Sigmoid colon (tissue), 7 donors: Measurements from ENCODE around the gene CNTROB. TPM values are rescaled to one million over a fixed set of nuclear protein-coding genes. Genes with fewer than 3 reads are reported as not detected.

Experiments
- DNase-seq: peaks from one replicate; pipeline ENCODE4 v3.0.0-alpha.2; 2019
- H3K27ac ChIP-seq, 4 donors: fragments of 200-600 bp; sonication (generic); one replicate each; pipeline ENCODE4 v1.5.1; 2016 to 2019; ENCODE audit warnings: mild to moderate bottlenecking in 1 of 4
- H3K27me3 ChIP-seq, 3 donors: fragments of 200-600 bp; sonication (generic); one replicate each; pipeline ENCODE4 v1.5.1; 2019; ENCODE audit warnings: mild to moderate bottlenecking in 1 of 3
- H3K36me3 ChIP-seq, 4 donors: fragments of 200-600 bp; sonication (generic); one replicate each; pipeline ENCODE4 v1.5.1; 2016 to 2019
- H3K4me1 ChIP-seq, 4 donors: fragments of 200-600 bp; sonication (generic); one replicate each; pipeline ENCODE4 v1.5.1; 2017 to 2019
- H3K4me3 ChIP-seq, 4 donors: fragments of 200-600 bp; sonication (generic); one replicate each; pipeline ENCODE4 v1.5.1; 2017 to 2019; ENCODE audit warnings: mild to moderate bottlenecking in 2 of 4, moderate library complexity in 1 of 4
- H3K9me3 ChIP-seq, 4 donors: fragments of 200-600 bp in 3 of 4; sonication (generic) in 3 of 4; one replicate each; pipeline versions ENCODE4 v1.5.1 to v1.6.1; 2013 to 2019
- EP300 ChIP-seq, 4 donors: sonication (generic); formaldehyde crosslinking; IDR thresholded peaks; one replicate each; pipeline ENCODE4 v1.6.1; 2017; ENCODE audit warnings: antibody characterized with exemption in 4 of 4
- POLR2A ChIP-seq, 2 donors: fragments of 450-650 bp; IDR thresholded peaks; one replicate each; pipeline ENCODE4 v1.6.1; 2016; ENCODE audit warnings: antibody characterized with exemption in 2 of 2, mild to moderate bottlenecking in 2 of 2, moderate library complexity in 2 of 2
- POLR2AphosphoS5 ChIP-seq, 4 donors: sonication (generic); formaldehyde crosslinking; IDR thresholded peaks; one replicate each; pipeline ENCODE4 v1.6.1; 2017; ENCODE audit warnings: antibody characterized with exemption in 4 of 4
- WGBS, 2 donors: extraction: QIAGEN DNeasy Blood & Tissue Kit; methylation state at CpG; one replicate each; pipeline ENCODE4 v1.1.7; 2013; 5-methylcytosine and 5-hydroxymethylcytosine counted together
- intact Hi-C: fragments of 100-400 bp; cut with DNase I; formaldehyde crosslinking; loops from one replicate; pipeline ENCODE4 v1.15.1; 2023
- polyA plus RNA-seq, 3 donors: library from polyadenylated mRNA; stranded (reverse); fragments of 200-250 nt; gene quantifications; one replicate each; pipeline ENCODE4 v1.2.3, GENCODE V29; 2013
- total RNA-seq, 4 donors: library from RNA; depleted of rRNA; stranded (reverse); fragments of >200 nt; gene quantifications; one replicate each; pipeline ENCODE4 v1.1.0, GENCODE V29; 2016
- TF ChIP-seq, protein P1 (sequence below), 4 experiments: fragments of 450-650 bp in 3 of 4; fragments of 200-600 bp in 1 of 4; IDR thresholded peaks; one replicate each; pipeline ENCODE4 v1.5.1; 2016 to 2019; ENCODE audit warnings: antibody characterized with exemption in 4 of 4, mild to moderate bottlenecking in 3 of 4, moderate library complexity in 2 of 4
- donor health status: healthy with polysubstance abuse.
- donor health status: Bipolar disorder and iron deficiency.
- donor health status: healthy.

The CNTROB gene
- total and polyA plus RNA-seq, 7 donors, result 11.8 to 40.4 (median 20.6) TPM

DNA sequence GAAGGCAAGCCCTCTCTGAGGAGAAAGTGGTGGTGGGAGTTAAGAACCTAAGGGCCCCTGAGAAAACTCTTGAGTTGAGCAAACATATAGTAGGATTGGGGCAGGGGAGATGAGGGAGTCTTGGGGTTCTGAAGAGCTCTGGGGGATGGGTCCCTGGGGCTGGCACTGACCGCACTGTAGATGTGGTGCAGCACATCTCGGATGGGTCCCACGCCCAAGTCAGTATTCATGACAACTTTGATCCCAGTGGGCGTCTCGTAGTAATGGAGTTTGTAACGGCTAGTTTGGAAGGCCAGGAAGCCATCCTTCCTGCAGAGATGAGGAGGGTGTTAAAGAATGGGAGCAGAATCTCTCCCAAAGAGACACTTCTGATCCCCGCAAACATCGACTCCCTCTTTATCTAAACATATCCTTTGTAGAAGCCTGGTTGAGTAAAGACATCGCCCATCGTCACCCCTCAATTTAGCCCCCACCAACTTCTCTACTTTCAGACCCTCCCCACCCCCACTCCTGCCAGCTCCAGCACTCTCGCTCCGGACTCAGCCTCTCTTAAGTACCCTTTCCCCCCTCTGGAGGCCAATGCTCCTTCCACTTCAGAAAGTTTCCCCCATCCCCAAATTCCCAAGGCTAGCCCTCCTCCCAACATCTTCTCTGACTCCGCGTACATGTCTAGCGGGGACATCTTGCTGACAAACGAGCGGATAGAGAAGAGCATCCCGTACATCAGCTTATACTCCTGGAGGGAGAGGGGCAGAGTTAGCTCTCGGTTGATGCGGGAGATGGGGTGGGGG lies 970 bp upstream of the CNTROB start:
- Histone ChIP-seq H3K27ac (peak overlapping the region; percentile 83 to 87 (median 84)), H3K4me3 (peak overlapping the region; percentile 67 to 74 (median 72)), H3K4me1 (peaks cover 0 to 57% (median 42%) of the 10 kb centered on the region in 4 donors), H3K36me3 (peaks cover 0 to 13% (median 0%) of the 10 kb centered on the region in 4 donors), H3K27me3 (peaks cover 0 to 20% (median 9%) of the 10 kb centered on the region in 3 donors), H3K9me3 (no peaks in the 10 kb centered on the region)
- DNase-seq, result no peak
- intact Hi-C loops, result loop anchor here (2.0 to 5.0 kb wide), 2 partner anchors 14 to 74 kb away; partner anchors contain the start of genes CYB5D1, NAA38, RNF227 and TMEM88
- TF ChIP-seq POLR2A (IDR thresholded peaks at IDR 0.05) (no peak), POLR2AphosphoS5 (IDR thresholded peaks at IDR 0.05) (no peak), EP300 (IDR thresholded peaks at IDR 0.05) (no peak)
- TF ChIP-seq, protein P1, sequence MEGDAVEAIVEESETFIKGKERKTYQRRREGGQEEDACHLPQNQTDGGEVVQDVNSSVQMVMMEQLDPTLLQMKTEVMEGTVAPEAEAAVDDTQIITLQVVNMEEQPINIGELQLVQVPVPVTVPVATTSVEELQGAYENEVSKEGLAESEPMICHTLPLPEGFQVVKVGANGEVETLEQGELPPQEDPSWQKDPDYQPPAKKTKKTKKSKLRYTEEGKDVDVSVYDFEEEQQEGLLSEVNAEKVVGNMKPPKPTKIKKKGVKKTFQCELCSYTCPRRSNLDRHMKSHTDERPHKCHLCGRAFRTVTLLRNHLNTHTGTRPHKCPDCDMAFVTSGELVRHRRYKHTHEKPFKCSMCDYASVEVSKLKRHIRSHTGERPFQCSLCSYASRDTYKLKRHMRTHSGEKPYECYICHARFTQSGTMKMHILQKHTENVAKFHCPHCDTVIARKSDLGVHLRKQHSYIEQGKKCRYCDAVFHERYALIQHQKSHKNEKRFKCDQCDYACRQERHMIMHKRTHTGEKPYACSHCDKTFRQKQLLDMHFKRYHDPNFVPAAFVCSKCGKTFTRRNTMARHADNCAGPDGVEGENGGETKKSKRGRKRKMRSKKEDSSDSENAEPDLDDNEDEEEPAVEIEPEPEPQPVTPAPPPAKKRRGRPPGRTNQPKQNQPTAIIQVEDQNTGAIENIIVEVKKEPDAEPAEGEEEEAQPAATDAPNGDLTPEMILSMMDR (IDR thresholded peaks at IDR 0.05), result no peak
- 43 to 44% methylated on average over 20 of the region's 20 CpGs for WGBS, 2 donors

DNA sequence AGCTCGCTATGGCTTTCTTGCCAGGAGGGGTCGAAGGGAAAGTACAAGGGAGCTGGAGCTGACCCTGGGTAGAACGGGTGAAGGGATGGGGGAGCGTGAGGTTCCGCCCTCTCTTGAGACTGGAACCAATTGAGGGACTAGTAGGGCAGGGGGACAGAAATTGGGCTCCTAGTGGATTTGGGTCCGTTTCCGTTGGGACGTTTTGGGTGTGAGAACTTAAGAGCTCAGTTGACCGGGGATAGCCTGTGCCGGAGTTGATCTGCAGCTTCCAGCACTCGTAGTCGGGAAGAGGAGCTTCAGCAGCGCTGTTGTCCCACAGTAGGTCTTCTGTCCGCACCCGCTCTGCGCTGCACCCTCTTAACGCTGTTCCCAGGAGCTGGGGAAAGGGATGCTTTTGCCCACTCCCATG lies 481 bp downstream of the CNTROB start:
- H3K9me3 ChIP-seq, result no peaks in the 10 kb centered on the region
- peak overlapping the region; percentile 83 to 87 (median 84) for H3K27ac ChIP-seq
- TF ChIP-seq EP300 (IDR thresholded peaks at IDR 0.05), result no peak
- no peak for TF ChIP-seq POLR2A (IDR thresholded peaks at IDR 0.05)
- TF ChIP-seq POLR2AphosphoS5 (IDR thresholded peaks at IDR 0.05), result no peak
- TF ChIP-seq, protein P1 (IDR thresholded peaks at IDR 0.05), result no peak
- H3K27me3 ChIP-seq, result peaks cover 0 to 20% (median 9%) of the 10 kb centered on the region in 3 donors
- 1% methylated on average over 17 of the region's 17 CpGs for WGBS, 2 donors
- peak overlapping the region; percentile 67 to 74 (median 72) for H3K4me3 ChIP-seq
- peak; percentile 78 for DNase-seq
- intact Hi-C loops, result loop anchor here (2.0 to 5.0 kb wide), 2 partner anchors 44 to 75 kb away; partner anchors contain the start of genes CHD3, CYB5D1, NAA38 and TMEM88
- H3K36me3 ChIP-seq, result peaks cover 0 to 28% (median 0%) of the 10 kb centered on the region in 4 donors
- peaks cover 0 to 61% (median 42%) of the 10 kb centered on the region in 4 donors for H3K4me1 ChIP-seq

DNA sequence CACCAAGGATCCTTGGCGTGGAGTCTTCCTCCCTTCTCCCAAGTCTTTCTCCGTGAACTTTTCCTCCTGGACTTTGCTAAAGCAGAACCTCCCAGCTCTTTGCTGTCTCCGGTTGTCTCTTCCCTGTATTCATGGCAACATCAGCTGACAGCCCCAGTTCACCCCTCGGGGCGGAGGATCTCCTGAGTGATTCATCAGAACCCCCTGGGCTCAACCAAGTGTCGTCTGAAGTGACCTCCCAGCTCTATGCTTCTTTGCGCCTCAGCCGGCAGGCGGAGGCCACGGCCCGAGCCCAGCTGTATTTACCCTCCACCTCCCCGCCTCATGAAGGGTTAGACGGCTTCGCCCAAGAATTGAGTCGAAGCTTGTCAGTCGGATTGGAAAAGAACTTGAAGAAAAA lies 943 bp downstream of the CNTROB start:
- H3K4me1 ChIP-seq, result peaks cover 0 to 61% (median 42%) of the 10 kb centered on the region in 4 donors
- TF ChIP-seq EP300 (IDR thresholded peaks at IDR 0.05) (no peak), POLR2AphosphoS5 (IDR thresholded peaks at IDR 0.05) (peak in 1 of 4 donors; percentile 29), POLR2A (IDR thresholded peaks at IDR 0.05) (no peak)
- TF ChIP-seq, protein P1 (IDR thresholded peaks at IDR 0.05), result peak in 2 of 4 experiments; percentile 13 to 32
- peaks cover 0 to 20% (median 9%) of the 10 kb centered on the region in 3 donors for H3K27me3 ChIP-seq
- WGBS, 2 donors, result 2 to 11% methylated on average over 16 of the region's 16 CpGs
- H3K9me3 ChIP-seq, result no peaks in the 10 kb centered on the region
- H3K36me3 ChIP-seq, result peaks cover 0 to 33% (median 0%) of the 10 kb centered on the region in 4 donors
- intact Hi-C loops, result loop anchor here (2.0 to 5.0 kb wide), 2 partner anchors 44 to 76 kb away; partner anchors contain the start of genes CHD3, CYB5D1, NAA38 and TMEM88
- DNase-seq, result peak; percentile 76
- peak overlapping the region; percentile 83 to 87 (median 84) for H3K27ac ChIP-seq
- peak overlapping the region; percentile 67 to 74 (median 72) for H3K4me3 ChIP-seq

DNA sequence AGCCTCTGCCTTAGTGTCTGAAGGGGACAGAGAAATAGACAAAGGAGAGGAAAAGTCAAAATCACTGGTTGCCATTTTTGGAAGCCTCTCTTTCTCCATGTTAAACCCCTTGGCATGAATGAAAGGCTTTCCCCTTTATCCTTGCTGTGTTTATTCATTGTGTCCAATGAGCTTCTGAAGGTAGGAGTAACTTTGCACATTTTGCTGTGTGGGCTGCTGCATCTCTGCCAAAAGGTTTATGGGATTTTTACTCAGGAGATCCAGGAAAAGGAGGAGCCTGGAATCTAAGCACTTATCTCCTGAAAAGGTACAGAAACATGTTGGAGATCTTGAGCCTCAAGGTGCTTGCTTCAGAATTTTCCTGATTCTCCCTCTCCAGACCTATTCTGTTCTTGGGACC lies 3.9 kb downstream of the CNTROB start:
- H3K4me1 ChIP-seq, result peaks cover 0 to 43% (median 32%) of the 10 kb centered on the region in 4 donors
- H3K4me3 ChIP-seq, result no peak overlapping the region
- H3K27me3 ChIP-seq, result no peaks in the 10 kb centered on the region
- no peak for DNase-seq
- TF ChIP-seq POLR2A (IDR thresholded peaks at IDR 0.05), result no peak
- TF ChIP-seq POLR2AphosphoS5 (IDR thresholded peaks at IDR 0.05), result no peak
- TF ChIP-seq EP300 (IDR thresholded peaks at IDR 0.05), result no peak
- TF ChIP-seq, protein P1 (IDR thresholded peaks at IDR 0.05), result no peak
- intact Hi-C loops, result no loop called here
- no peak overlapping the region for H3K27ac ChIP-seq
- H3K36me3 ChIP-seq, result peaks cover 5 to 62% (median 12%) of the 10 kb centered on the region in 4 donors
- H3K9me3 ChIP-seq, result no peaks in the 10 kb centered on the region
